Lower leg skin (tissue), 4 donors: ENCODE measurements around the gene CDHR1. TPM values are rescaled to one million over a fixed set of nuclear protein-coding genes. Genes with fewer than 3 reads are reported as not detected.

Source experiments
- DNase-seq, 2 donors: peaks; one replicate each; pipeline ENCODE4 v3.0.0-alpha.2; 2019; ENCODE audit warnings: low spot score in 2 of 2
- H3K4me3 ChIP-seq: fragments of 200-600 bp; sonication (generic); 2 replicates; pipeline ENCODE4 v1.5.1; 2017; ENCODE audit warnings: mild to moderate bottlenecking, low read depth; ENCODE audit not compliant: poor library complexity, severe bottlenecking
- CTCF ChIP-seq, 3 donors: fragments of 450-650 bp; IDR thresholded peaks; one replicate each; pipeline ENCODE4 v1.5.1; 2016; ENCODE audit warnings: antibody characterized with exemption in 3 of 3, mild to moderate bottlenecking in 3 of 3, moderate library complexity in 2 of 3
- POLR2A ChIP-seq, 2 donors: fragments of 450-650 bp; IDR thresholded peaks; one replicate each; pipeline ENCODE4 v1.6.1; 2016 to 2017; ENCODE audit warnings: antibody characterized with exemption in 2 of 2, mild to moderate bottlenecking in 1 of 2, moderate library complexity in 1 of 2
- WGBS, 2 donors: methylation state at CpG; one replicate each; pipeline ENCODE4 v1.1.5; 2018; 5-methylcytosine and 5-hydroxymethylcytosine counted together
- intact Hi-C: fragments of 100-400 bp; cut with DNase I; formaldehyde crosslinking; loops from one replicate; pipeline ENCODE4 v1.15.0; 2023; ENCODE audit warnings: low total_unique reads
- total RNA-seq, 4 donors: library from RNA; depleted of rRNA; stranded (reverse); fragments of >200 nt; gene quantifications; one replicate each; pipeline ENCODE4 v1.1.0, GENCODE V29; 2016

CDHR1 gene
- total RNA-seq, 4 donors from 2014 or later: 68.5 to 126 (median 101) TPM

GRCh38 chr10:84172467-84173356 lies 21.6 kb upstream of the CDHR1 start:
- peak in 1 of 2 donors; percentile 76 for DNase-seq
- TF ChIP-seq POLR2A (IDR thresholded peaks at IDR 0.05): no peak
- no peak for TF ChIP-seq CTCF (IDR thresholded peaks at IDR 0.05)
- H3K4me3 ChIP-seq: no peak overlapping the region
- WGBS, 2 donors: 83 to 85% methylated on average over 9 of the region's 9 CpGs
- intact Hi-C loops: no loop called here

- intact Hi-C loops: no loop called here
- no peak for TF ChIP-seq CTCF (IDR thresholded peaks at IDR 0.05)
- TF ChIP-seq POLR2A (IDR thresholded peaks at IDR 0.05): no peak
- H3K4me3 ChIP-seq: no peak within 1 kb of the TSS
- DNase-seq: peak in 1 of 2 donors; percentile 18
- 45 to 53% methylated on average over 2 of the region's 2 CpGs for WGBS, 2 donors
Observed at GRCh38 chr10:84173501-84173929, 20.8 kb upstream of the CDHR1 start, which contains the start of gene GPR15LG. GPR15LG (plus strand) TSS chr10:84173801; CDS start chr10:84173852, 51 bp downstream.

GRCh38 chr10:84175436-84175835 lies 18.9 kb upstream of the CDHR1 start:
- H3K4me3 ChIP-seq: no peak overlapping the region
- DNase-seq: peak in 1 of 2 donors; percentile 39
- WGBS, 2 donors: 88 to 89% methylated on average over 6 of the region's 6 CpGs
- TF ChIP-seq CTCF (IDR thresholded peaks at IDR 0.05) (no peak), POLR2A (IDR thresholded peaks at IDR 0.05) (no peak)
- intact Hi-C loops: no loop called here

- DNase-seq: peak in 1 of 2 donors; percentile 73
- intact Hi-C loops: no loop called here
- no peak for TF ChIP-seq POLR2A (IDR thresholded peaks at IDR 0.05)
- no peak for TF ChIP-seq CTCF (IDR thresholded peaks at IDR 0.05)
- whole genome bisulfite sequencing, 2 donors: 60 to 64% methylated on average over 4 of the region's 4 CpGs
- H3K4me3 ChIP-seq: no peak overlapping the region
Observed at GRCh38 chr10:84176351-84176750, 18.0 kb upstream of the CDHR1 start.

- peak in 1 of 2 donors; percentile 79 for DNase-seq
- 38 to 63% methylated on average over 2 to 4 of the region's 4 CpGs for WGBS, 2 donors
- H3K4me3 ChIP-seq: no peak overlapping the region
- TF ChIP-seq POLR2A (IDR thresholded peaks at IDR 0.05): no peak
- intact Hi-C loops: no loop called here
Observed at GRCh38 chr10:84176836-84177474, 17.4 kb upstream of the CDHR1 start.

- TF ChIP-seq POLR2A (IDR thresholded peaks at IDR 0.05): no peak
- no peak for TF ChIP-seq CTCF (IDR thresholded peaks at IDR 0.05)
- H3K4me3 ChIP-seq: no peak overlapping the region
- peak in 1 of 2 donors; percentile 87 for DNase-seq
- intact Hi-C loops: no loop called here
- 36 to 48% methylated on average over 6 to 8 of the region's 8 CpGs for WGBS, 2 donors
Observed at GRCh38 chr10:84177541-84178141, 16.7 kb upstream of the CDHR1 start.
